HG02642 (cell line): ENCODE data around the gene TCTN2.

Experiments
- ATAC-seq: cut with Tn5 transposase; IDR thresholded peaks from one replicate; pipeline ENCODE4 v1.9.1; 2021; ENCODE audit warnings: mild to moderate bottlenecking; ENCODE audit not compliant: unreplicated experiment, poor library complexity

TCTN2 gene

GRCh38 chr12:123683964-123684363 lies 13.1 kb downstream of the TCTN2 start:
- no peak for ATAC-seq

DNA sequence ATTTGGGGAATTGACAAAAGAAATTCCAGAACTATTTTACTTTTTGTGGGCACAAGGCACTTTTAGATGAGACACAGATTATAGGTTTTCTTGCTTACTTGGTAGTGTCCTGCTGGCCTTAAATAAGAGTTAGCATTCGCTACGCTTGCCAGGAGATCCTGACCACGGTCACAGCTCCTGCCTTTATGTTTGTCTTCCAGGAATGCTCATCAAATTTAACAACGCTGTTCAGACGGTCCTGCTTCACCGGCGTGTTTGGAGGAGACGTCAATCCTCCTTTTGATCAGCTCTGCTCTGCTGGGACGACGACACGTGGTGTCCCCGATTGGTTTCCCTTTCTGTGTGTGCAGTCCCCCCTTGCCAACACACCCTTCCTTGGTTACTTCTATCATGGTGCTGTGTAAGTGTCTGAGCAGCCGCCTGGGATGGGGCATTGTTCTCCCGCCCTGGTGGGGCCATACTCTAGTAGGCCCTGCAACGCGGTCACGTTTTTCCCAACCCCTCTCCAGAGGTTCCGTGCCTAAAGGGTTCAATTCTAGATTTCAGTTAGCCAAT lies 15.8 kb downstream of the TCTN2 start:
- no peak for ATAC-seq

DNA sequence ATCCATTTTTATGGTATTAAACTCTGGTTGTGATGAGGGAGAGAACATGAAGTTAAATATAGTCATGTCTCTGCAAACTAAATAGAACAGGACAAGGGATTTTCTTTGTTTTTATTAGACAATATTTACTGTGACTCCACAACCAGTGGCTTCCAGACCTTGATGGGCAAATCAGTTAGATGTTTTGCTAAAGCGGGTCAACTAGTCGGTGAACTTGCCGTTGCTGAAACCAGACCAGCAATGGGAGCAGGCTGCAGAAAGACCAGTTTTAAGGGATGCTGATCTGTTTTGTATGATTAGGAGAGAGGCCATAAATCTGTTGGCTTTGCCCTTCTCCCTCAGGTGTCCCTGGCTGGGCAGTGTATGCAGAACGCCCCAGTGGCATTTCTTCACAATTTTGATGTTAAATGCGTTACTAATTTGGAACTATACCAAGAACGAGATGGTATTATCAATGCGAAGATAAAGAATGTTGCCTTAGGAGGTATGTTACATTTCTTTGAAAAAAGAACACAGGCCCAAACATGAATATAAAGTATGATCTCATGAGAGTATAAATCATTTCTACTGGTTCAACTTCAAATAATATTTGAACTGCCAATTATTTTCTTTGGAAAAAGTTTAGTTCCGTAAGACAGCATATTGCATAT lies 19.4 kb downstream of the TCTN2 start:
- no peak for ATAC-seq

- ATAC-seq = no peak
These were observed 25.3 kb downstream of the TCTN2 start for GRCh38 chr12:123696207-123696606.

- no peak for ATAC-seq
These were observed 25.7 kb downstream of the TCTN2 start for GRCh38 chr12:123696646-123697045.

DNA sequence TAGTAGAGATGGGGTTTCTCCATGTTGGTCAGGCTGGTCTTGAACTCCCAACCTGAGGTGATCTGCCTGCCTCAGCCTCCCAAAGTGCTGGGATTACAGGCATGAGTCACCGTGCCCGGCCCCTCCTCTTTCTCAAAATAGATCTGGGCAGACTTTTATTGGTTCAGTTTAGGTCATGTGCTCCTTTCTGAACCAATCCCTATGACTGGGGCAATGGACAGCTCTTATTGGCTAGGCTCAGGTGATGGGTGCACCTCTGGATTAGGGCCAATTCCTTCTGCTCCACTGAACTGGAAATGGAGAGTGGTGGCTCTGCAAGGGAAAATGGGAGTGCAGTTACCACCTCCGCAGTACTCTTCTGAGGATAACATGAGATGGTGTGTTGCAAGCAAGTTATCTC lies 35.0 kb downstream of the TCTN2 start:
- ATAC-seq = no peak

- ATAC-seq = no peak
These were observed 36.6 kb downstream of the TCTN2 start for GRCh38 chr12:123707466-123707865.

DNA sequence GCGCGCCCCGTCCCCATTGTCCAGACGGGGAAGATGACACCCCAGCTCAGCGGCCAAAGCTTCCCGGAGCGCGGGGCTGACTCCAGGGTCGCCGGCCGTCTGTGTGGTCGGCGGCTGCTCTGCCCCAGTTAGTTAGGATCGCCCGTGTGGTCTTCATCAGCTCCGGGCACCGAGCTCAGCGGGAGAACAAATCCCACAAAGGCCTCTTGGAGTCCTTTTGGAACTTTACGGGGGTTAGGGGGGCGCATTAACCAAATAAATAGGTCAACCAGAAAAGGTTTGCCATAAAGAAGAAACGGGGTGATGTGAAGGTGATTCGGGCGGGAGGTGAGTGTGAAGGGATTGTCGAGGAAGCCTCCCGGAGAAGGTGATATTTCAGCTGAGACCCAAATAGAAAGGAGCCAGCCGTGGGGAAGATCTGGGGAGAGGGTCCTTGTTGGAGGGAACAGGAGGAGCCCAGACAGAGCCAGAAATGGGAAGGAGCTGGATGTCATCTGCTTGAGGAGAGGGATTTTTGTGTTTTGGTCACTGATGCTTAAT lies 41.9 kb downstream of the TCTN2 start:
- no peak for ATAC-seq

- ATAC-seq = no peak
These were observed 42.5 kb downstream of the TCTN2 start for GRCh38 chr12:123713398-123713797.

DNA sequence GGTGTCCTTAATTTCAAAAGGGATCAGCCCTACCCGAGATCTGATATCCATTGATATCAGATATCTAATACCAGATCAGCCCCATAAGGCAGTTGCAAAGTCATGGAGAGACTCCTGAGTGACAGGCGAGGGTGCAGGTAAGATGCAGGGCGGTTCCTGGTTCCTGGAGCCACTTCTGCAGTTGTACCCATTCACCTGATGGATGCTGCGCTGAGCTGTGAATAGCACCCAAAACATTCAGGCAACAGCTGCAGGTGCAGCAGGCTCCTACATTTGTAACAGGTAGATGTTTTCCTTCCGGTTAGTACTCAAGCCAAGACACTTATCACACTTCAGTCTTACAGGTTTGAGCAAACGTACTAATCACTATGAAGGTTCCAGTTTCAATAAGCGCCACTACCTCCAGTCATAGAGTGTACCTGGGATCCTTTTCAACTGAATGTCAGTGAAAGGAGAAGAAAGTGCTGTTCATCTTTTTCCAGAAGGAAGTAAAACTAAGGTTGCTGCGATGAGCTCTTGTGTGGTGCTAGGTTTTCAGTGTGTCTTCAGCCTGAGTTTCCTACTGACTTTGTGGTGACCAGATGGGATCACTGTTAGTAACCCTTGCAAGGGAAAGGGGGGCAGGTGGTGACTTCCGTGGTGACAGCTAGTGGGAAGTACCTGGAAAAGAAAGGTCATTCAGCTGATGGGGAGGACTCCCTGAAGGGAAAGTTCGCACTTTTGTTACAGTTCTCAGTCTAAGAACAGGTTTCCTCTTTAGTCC lies 43.1 kb downstream of the TCTN2 start:
- ATAC-seq = no peak

DNA sequence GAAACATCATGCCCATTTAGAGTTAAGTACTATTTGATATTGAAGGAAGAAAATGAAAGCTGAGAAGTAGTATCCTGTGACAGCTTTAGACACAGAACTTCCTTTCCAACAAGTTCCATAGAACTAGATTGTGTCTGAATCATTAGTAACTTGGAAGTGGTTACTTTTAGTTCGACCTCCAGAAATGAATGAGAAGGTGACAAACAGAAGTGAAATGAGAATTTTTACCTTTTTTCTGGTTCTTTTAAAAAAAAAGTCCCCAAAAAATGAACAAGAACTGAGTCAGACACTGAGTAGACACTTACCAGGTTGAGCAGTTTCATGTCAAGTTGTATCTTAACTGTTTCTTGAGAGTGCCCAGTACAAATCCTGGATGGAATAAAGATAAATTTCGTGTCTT lies 44.3 kb downstream of the TCTN2 start:
- ATAC-seq = no peak

- ATAC-seq = no peak
These were observed 46.4 kb downstream of the TCTN2 start for GRCh38 chr12:123717350-123717749.

GRCh38 chr12:123720141-123720814 lies 49.4 kb downstream of the TCTN2 start:
- ATAC-seq = no peak

DNA sequence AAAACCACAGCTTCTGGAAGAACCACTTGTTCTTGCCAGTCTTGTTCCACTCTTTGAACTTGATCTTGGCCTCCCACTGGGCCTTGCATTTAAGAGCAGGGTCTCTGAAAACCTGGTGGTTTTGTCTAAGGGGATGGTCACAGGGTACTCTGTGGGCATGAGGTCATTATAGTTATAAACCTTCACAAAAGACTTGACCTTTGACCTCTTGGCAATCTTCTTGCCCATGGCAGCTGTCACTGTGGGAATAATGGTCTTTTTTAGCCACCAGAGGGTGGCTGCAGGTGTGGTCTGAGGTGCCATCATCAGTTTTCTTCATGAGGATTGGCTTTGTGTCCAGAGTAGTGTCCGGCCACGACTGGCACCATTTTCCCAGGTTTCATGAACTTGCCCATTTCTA lies 50.3 kb downstream of the TCTN2 start:
- ATAC-seq = no peak

DNA sequence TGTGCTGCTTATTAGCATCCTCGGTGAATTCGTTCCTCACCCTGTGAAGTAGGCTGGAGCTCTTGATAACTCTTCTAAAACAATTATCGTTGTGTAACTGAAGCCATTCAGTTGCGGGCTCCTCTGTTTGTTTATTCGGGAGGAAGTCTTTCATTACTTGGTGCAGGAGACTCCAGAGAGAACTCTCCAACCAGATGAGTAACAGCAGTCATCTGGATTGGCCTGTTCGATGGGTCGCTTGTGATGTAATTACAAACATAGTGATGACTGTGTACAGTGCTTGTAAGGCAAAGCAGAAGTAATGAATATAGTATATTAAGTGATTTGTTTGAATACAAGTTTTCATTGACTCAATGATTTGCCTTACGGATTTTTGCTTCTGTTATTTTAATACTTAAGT lies 52.1 kb downstream of the TCTN2 start:
- no peak for ATAC-seq

DNA sequence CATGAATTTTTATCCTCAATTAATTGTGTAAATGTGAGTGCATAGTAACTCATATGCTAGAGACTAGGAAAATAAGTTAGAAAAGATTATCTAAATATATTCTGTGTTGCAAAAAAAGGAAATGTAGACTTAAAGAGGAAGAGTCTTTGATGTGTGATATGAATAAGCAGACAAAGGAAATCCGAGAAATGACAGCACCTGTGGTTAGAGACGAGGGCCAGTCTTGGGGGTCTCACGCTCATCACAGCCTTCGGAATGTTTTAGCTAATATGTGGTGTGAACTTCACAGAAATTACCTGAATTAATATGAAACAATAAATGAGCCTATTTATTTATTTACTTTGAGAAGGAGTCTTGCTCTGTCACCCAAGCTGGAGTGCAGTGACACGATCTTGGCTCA lies 52.9 kb downstream of the TCTN2 start:
- ATAC-seq = no peak

GRCh38 chr12:123726244-123726643 lies 55.3 kb downstream of the TCTN2 start:
- no peak for ATAC-seq

DNA sequence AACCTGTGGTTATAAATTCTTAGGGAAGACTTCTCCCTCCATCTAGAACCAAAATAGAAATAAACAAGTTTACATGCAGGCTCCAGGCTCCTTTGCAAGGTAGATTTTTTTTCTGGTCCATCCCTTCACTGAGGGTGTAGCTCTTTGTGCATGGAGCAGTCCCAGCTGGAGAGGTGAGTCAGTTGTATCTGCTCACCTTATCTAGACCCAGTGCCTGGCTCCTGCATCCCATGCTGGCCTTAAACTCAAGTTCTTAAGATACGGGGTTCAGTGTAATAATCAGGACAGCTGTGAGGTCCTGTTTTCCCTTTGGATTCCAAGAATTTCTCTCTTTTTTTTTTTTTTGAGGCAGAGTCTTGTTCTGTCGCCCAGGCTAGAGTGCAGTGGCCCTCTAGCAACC lies 56.0 kb downstream of the TCTN2 start:
- ATAC-seq = no peak

DNA sequence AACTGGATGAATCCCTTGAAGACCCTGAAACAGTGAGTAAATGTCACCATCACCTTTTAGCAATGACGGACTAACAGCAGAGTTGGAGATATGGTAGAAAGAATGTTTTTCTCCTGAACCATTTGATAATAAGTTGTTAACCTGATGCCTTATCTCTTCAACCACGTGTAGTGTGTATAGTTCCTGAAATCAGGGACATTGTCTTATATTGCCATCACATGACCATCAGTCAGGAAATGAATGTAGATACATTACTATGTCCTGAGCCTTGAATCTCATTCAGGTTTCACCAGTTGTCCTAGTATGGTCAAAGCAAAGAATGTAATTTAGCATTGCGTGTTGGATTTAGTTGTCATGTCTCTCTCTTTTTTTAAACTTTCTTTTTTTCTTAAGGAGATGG lies 57.0 kb downstream of the TCTN2 start:
- no peak for ATAC-seq

DNA sequence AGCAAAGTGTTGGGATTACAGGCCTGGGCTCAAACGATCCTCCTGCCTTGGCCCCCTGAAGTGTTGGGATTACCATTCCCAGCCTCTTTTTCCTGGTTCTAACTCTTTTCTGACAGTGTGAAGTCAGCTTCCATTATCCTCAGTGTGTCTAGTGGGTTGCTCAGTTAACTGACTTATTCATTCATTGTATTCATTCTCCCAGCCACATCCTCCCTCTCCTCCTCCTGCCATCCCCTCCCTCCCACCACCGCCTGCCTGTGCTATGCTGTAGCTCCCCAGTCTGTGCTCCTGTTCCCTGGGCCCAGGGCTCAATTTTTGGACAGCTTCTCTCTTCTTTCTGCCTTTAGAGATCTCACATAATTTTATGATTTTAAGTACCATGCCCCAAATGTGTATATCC lies 60.7 kb downstream of the TCTN2 start:
- ATAC-seq = no peak

GRCh38 chr12:123732251-123732650 lies 61.3 kb downstream of the TCTN2 start:
- ATAC-seq = no peak
